ENCODE results near the gene COQ9. TPM values are rescaled to one million over a fixed set of nuclear protein-coding genes. Genes with fewer than 3 reads are reported as not detected.

The COQ9 gene, protein sequence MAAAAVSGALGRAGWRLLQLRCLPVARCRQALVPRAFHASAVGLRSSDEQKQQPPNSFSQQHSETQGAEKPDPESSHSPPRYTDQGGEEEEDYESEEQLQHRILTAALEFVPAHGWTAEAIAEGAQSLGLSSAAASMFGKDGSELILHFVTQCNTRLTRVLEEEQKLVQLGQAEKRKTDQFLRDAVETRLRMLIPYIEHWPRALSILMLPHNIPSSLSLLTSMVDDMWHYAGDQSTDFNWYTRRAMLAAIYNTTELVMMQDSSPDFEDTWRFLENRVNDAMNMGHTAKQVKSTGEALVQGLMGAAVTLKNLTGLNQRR
- 33.8 and 43.5 TPM in 2 replicates for total RNA-seq

DNA sequence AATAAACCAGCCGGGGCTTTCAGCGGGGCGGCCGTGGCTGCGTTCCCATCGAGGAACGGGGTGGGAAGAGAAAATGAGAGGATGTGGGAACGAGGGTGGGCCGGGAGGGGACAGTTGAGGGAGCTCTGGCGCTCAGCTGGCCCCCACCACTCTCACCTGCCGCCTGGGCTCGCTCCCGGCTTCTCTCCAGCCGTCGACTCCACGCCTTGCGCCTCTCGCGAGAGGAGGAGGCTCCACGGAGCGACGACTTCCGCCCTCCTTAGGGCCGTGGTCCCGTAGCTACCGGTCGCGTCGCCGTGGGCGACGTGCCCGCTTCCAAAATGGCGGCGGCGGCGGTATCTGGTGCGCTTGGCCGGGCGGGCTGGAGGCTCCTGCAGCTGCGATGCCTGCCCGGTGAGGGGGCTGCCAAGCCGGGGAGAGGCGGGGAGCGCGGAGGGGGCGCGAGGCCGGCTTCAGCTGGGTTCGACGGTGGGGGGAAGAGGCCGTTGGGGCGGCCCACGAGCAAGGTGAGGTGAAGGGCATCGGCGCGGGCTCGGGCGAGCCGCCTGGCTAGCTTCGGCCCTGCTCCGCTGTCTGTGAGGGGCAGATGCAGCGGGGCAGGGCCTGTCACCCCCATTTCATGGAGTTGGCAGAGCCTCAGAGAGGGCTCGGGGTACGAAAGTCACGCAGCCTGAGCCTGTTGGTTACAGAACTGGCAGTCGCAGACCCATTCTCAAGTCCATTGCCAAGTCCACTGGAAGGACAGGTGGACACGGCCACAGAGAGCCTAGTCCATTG lies at the start of gene COQ9, which contains the start of gene CIAPIN1:
Gene COQ9, plus strand, starts transcription at position 294 of the 777 bp plus-strand sequence. Its CDS starts 27 bp downstream, at position 321.
Gene CIAPIN1, minus strand, starts transcription at position 200 of the 777 bp plus-strand sequence. CDS start 6,457 bp downstream, outside the sequence.

DNA sequence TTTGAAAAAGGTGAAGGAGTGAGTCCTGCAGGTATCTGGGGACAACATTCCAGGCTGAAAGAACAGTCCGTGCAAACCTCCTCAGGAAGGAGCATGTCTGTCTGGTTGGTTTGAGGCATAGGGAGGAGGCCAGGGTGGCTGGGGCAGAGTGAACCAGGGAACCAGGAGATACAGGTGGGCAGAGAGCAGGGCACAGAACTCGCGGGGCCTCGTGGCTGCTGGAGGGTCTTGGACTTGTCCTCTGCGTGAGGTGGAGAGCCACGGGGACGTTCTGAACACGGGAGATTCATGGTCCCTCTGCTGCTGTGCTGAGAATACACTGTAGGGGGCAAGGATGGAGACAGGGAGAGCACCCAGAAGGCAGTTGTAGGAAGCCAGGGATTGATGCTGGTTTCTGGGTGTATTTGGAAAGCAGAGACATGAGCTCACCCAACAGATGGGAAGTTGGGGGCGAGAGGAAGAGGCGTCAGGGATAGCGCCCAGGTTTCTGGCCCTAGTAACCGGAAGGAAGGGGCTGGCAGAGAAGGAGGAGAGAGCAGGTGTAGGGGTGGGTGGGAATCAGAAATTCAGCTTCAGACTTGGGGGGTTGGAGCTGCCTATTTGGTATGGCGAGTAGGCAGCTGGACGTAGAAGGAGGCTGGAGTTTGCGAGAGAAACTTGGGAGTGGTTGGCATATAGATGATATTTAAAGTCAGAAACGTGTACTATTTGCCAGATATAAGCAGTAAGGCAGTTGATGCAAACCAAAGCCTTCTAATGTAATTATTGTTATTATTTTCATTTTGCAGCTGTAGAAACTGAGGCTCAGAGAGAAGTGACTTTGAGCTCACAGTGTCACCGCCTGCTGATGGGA lies 43.1 kb upstream of the COQ9 start, which contains the start of gene CCL17:
Gene CCL17, plus strand, starts transcription at position 803 of the 853 bp plus-strand sequence. CDS start 9,166 bp downstream, outside the sequence.

DNA sequence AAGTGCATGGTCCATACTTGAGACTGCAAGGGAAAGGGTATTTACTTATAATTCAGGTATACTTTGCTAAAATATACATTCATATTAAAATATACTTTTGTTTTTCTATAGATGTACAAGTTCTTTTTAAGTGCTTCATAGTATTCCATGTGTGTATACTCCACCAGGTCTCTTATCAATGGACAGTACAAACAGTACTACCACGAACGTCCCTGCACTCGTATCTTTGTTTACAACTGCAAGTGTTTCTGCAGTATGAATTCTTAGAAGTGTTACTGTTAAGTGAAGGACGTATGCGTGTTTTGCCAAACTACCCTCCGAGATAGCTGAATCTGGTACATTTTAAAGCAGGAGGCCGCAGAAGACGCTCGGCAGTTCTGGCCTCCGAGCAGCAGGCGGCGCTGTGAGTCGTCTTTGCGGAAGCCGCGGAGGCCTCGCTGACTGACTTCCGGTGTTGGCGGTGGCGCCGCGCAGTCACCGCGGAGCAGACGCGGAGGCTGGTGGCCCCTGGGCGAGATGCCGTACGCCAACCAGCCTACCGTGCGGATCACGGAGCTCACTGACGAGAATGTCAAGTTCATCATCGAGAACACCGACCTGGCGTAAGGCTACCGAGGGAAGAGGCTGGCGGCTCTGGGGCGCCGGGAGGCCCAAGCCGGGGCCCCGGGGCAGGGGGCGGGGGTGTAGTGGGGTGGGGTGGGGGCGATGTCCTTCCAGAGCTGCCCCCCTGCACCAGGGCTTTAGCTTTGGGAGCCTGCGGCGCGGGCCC lies 15.1 kb downstream of the COQ9 start, which contains the start of gene POLR2C:
Gene POLR2C, plus strand, starts transcription at position 471 of the 769 bp plus-strand sequence. Its CDS starts 46 bp downstream, at position 517.

DNA sequence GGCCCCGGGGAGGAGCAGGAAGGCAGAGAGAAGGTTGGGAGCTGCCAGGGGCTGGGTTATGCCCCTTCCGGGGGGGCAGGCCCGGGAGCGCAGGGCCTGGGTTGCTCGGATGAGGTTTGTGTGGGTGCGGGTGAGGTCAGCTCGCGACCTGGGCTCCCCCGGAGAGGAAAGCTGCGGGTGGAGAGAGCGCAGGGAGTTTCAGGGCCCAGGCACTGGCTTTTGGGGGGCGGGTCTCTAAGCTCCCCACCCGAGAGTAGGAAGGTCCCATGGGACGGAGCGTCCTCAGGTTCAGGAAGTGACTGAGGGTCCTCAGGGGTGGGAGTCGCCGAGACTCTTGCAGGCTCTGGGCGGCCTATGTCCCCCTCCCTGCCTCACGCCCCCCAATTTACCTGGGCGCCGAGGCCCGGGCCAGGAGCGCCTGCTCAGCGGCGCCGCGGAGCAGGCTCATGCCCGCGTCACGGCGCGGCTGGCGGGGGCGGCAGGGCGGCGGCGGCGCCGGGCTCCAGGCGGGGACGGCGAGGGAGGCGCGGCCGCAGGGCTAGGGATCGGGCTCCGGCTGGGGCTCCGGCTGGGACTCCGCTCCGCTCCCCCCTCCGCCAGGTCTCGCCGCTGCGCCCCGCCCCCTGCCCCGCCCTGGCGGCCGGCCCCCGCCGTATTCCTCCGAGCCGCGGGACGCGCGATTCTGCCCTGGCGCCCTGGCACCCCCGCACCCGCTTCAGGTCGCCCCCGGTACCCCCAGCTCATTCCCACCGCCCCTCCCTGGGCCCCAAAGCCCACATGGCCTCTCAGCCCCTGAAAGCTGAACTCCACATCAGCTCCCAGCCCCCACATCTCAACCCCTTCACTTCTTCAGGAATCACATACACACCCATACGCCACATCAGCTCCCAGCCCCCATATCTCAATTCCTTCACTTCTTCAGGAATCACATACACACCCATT lies 38.9 kb downstream of the COQ9 start, which contains the start of gene DOK4:
Gene DOK4, minus strand, starts transcription at position 578 of the 942 bp plus-strand sequence. CDS start 6,986 bp downstream, outside the sequence.

Other genes starting within 250 kb of the COQ9 start
- 77.8 and 78.9 TPM in 2 replicates for gene ARL2BP, start 202.2 kb upstream of the COQ9 start, total RNA-seq
- under 0.01 TPM in 1 of 2 replicates, not detected in the other for gene PLLP, start 162.8 kb upstream of the COQ9 start, total RNA-seq
- not detected in 2 replicates for gene CCL22, start 88.7 kb upstream of the COQ9 start, total RNA-seq
- 0.19 and 1.4 TPM in 2 replicates for gene CX3CL1, start 75.0 kb upstream of the COQ9 start, total RNA-seq
- not detected in 2 replicates for gene CCL17, start 42.7 kb upstream of the COQ9 start, total RNA-seq
- 37.2 and 41.8 TPM in 2 replicates for gene CIAPIN1, start 94 bp upstream of the COQ9 start, total RNA-seq
- gene POLR2C, start 15.2 kb downstream of the COQ9 start, total RNA-seq, result 113 and 150 TPM in 2 replicates
- gene DOK4, start 39.0 kb downstream of the COQ9 start, total RNA-seq, result 33.8 and 47.7 TPM in 2 replicates
- gene CCDC102A, start 89.1 kb downstream of the COQ9 start, total RNA-seq, result 12.7 and 20.3 TPM in 2 replicates
- not detected in 2 replicates for gene ADGRG5, start 95.2 kb downstream of the COQ9 start, total RNA-seq
- gene ADGRG1, start 181.2 kb downstream of the COQ9 start, total RNA-seq, result 4.5 and 6.1 TPM in 2 replicates
- not detected in 2 replicates for gene ADGRG3, start 220.8 kb downstream of the COQ9 start, total RNA-seq
- gene DRC7, start 247.3 kb downstream of the COQ9 start, total RNA-seq, result 0.38 TPM in 1 of 2 replicates, not detected in the other